C4-2B (cell line): ENCODE results near the gene FGF22.

ENCODE experiments used
- CTCF ChIP-seq: fragments of 450-650 bp; conservative IDR thresholded peaks from 2 replicates; pipeline ENCODE4 v1.5.1; 2017; ENCODE audit warnings: mild to moderate bottlenecking
- ZFX ChIP-seq: fragments of 450-650 bp; IDR thresholded peaks from 2 replicates; pipeline ENCODE4 v1.6.1; 2017

- TF ChIP-seq CTCF (no peak), ZFX (no peak)
These were observed 16.3 kb upstream of the FGF22 start for GRCh38 chr19:623175-623916.
